ENCODE data around the gene BCL2.

The BCL2 gene

GRCh38 chr18:63102941-63103744 is 216.4 kb downstream of the BCL2 start:
- no peak for DNase-seq

- no peak for DNase-seq
These were observed 218.9 kb downstream of the BCL2 start for GRCh38 chr18:63100630-63101055.

- DNase-seq, result no peak
These were observed 219.5 kb downstream of the BCL2 start for GRCh38 chr18:63099848-63100629.

GRCh38 chr18:63099091-63099840 is 220.3 kb downstream of the BCL2 start:
- no peak for DNase-seq

- peak; percentile 24 for DNase-seq
These were observed 221.3 kb downstream of the BCL2 start for GRCh38 chr18:63098018-63098981.

DNA sequence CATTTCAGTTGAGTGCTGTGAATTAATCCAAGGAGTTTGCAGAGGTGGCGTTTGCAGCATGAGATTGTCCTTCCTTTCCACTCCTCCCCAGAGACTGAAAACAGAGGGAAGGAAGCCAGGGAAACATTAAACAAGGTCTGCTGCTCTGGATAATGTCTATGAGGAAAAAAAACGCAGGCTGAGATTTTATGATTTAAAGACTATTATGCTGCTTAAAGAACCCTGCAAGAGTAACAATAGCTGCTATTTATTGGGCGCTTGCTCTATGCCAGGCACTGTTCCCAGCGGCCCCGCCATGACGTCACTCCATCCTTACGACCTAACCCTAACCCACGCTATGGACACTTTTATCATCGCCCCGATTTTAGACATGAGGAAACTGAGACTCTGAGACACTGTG is 222.4 kb downstream of the BCL2 start:
- no peak for DNase-seq

DNA sequence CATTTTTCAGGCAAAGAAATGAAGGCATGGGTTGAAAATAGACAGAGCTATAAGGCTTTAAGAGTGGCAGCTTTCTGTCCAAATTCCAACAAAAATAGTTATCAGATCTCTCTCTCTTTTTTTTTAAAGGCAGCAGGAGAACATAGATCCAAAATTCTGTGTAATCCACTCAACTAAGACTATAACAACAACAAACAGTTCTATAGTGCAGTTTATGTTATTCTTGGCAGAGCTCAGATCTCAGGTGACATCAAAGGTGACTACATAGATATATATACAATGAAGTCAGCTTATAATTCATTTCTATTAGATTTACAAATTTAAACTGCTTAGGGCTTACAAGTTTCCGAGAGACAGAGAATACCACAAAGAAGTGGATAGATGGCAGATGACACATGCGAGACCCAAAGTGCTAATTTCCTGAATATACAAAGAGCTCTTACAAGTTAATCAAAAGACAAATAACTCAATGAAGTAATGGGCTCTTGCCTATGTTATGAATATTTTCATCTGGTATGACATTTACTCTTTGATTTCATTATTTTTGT is 223.2 kb downstream of the BCL2 start:
- DNase-seq, result no peak

- DNase-seq, result no peak
These were observed 223.8 kb downstream of the BCL2 start for GRCh38 chr18:63095768-63096167.

GRCh38 chr18:63091671-63092364 is 227.8 kb downstream of the BCL2 start:
- DNase-seq, result no peak

- no peak for DNase-seq
These were observed 229.2 kb downstream of the BCL2 start for GRCh38 chr18:63090334-63090733.

- no peak for DNase-seq
These were observed 230.5 kb downstream of the BCL2 start for GRCh38 chr18:63089041-63089440.

GRCh38 chr18:63088262-63088661 is 231.3 kb downstream of the BCL2 start:
- DNase-seq, result no peak

- DNase-seq, result no peak
These were observed 231.9 kb downstream of the BCL2 start for GRCh38 chr18:63087421-63088230.

- no peak for DNase-seq
These were observed 234.0 kb downstream of the BCL2 start for GRCh38 chr18:63085611-63086010.

GRCh38 chr18:63084219-63084618 is 235.3 kb downstream of the BCL2 start:
- DNase-seq, result no peak

DNA sequence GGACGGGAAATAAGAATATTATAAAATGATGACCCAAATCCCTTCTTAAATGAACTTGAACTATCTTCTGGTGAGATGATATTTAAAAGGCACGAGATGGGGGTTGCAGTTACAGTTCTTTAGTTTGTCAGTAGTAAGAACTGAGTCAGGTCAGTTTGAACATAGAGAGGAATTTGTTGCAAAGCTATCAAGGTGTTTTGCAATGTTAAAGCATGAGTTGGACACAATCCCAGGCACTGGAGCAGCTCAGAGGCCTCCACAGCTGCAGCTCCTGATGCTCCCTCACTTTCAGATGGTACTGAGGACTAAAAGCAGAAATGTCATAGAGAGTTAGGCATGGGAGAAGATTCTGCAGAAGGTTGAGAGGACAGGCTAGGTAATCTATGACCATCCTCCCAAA is 236.0 kb downstream of the BCL2 start:
- no peak for DNase-seq

- DNase-seq, result no peak
These were observed 236.5 kb downstream of the BCL2 start for GRCh38 chr18:63083020-63083531.

DNA sequence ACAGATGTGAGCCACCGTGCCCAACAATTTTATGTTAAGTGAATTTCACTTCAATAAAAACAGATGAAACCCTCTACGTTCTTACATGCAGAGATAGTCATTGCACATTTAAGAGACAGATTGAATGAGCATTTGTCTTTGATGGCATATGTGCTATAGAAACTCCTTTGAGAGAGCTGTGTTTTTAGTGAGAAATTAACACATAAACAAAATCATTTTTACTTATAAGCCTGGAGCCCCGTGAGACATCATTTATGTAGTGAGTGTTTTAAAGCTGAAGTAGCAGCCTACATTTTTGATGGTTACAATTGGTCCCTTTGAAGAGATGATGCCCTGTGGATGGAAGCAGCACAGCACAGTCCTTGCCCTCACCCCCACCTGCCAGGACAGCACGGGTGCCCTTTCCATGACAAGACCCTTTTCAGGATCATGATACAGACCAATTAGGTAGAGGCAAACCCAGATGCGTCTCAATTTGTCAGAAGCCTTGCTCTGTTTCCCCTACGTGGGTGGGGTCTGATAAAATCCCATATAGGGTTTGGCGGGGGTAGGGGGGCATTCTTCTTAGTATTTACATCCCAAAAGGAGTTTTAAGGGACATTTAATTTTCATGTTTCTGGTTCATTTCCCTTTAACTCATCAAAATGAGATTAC is 237.1 kb downstream of the BCL2 start:
- no peak for DNase-seq

DNA sequence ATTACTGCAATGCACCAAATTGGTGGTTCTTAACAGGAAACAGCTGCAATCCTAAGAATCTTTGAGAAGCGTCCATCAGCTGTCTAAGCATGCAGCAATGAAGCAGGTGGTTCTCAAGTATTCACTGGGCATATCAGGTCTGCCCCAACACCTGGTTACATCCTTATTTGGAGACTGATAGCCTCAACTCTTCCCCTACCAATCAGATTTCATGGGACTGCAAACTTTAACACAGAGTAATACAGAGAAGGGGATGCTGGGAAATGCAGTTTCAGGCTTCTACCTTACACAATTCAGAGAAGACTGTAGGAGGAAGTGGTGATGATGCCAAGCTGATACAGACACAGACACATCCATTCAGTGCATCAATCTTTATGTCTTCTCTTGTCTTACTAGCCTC is 240.5 kb downstream of the BCL2 start:
- DNase-seq, result no peak

- DNase-seq, result no peak
These were observed 241.1 kb downstream of the BCL2 start for GRCh38 chr18:63078471-63078870.
